ENCODE results near the gene KSR2.

The KSR2 gene

DNA sequence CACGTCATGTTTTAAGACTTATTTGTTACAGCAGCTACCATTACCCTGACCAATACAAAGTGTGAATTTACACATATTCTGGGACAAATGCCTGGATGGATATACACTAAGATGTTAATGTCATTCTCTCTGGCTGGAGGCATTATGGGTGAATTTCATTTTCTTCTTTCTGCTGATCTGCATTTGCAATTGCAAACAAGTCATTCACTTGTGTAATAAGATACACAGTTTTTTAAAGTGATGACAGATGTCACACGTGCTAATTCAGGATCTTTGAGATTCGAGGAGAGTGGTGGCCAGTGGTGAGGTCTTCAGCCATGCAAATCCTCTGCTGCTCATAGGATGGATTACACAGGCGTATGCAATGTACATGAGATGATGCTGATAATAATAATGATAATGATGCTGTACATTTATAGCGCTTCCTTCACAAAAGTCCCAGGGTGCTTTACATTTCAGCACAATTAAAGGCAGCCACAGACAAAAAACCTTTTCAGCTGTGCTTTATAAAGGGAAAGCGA is 451.5 kb downstream of the KSR2 start:
- no peak for DNase-seq

DNA sequence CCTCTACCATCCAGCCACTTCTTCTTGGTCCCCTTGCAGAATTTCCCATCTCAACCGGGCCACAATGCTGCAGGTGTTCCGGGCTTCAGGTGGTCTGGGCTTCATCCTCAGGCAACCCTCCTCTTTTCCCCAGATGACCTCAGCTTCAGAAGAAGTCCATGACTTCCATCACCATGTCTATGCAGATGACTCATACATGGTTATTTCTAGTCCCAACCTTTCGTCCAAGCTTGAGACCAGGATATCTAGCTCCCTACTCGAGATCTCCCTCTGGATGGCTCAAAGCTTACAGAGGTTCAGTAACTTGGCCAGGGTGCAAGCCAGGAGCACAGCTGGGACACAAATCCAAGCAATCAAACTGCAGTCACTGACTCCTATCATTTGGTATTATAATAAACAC is 452.8 kb downstream of the KSR2 start:
- no peak for DNase-seq

DNA sequence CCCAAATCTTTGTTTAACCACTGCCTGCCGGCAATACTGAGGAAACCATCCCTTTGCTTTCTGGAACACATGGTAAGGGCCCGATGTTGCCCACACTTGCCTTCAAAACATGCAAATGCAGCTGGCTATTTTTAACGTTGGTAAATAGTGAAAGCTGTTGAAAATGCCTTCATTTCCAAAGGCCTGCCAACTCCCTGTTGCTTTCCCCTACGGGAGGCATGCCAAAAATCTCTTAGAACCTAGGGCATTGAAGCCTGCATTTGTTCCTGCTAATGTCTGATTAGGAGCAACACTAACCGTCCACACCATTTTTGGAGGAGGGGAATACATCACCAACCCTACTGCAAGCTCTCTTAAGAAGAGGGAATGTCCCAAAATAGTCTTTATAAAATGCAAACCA is 454.8 kb downstream of the KSR2 start:
- DNase-seq, result no peak

DNA sequence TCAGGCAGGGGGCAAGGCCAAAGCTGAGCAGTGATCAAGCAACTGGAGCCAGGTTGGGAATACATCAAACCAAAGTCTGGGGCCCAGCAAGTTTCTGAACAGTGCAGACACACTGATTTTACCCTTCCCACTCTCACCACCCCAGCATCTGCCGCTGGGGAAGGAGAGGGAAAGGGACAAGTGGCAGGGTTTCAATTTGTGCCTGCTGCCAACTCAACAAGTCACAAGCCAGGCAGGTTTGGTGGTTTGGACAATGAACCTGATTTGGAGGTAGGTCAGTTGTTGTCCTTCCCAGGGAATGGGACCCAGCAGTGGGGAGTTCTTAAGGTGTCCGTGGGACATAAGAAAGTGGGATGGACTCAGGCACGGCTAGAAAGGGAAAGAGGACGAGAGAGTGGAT is 455.4 kb downstream of the KSR2 start:
- DNase-seq, result no peak

DNA sequence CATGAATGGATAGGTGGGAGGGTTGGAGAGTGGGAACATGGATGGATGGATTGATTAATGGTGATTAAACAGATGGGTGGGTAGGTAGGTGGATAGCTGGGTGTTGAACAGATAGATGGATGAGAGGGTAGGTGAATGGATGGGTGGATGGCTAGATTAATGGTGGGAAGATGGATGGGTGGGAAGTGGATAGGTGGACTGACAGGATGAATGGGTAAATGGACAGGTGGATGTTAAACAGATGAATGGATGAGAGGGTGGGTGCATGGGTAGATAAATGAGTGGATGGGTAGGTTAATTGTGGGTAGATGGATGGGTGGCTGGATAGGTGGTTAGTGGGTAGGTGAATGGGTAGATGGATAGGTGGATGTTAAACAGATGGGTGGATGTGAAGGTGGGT is 460.3 kb downstream of the KSR2 start:
- no peak for DNase-seq

DNA sequence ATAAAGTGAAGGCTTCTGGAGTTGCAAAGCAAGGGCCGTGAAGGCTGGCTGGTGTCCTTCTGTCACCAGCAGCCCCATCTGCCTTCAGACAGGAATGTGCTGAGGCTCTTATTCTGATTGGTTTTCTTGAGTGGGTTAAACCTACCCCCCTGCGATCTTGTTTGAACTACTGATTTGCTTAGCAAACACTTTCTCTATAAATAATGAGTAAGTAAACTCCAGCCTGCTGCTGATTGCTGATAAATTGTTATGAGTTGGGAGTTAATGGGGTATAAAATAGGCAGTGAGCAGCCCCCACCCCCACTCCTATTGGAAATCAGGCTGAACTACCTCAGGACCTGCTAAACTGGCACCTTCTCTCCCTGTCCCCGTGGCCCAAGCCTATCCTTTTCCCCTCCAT is 461.2 kb downstream of the KSR2 start:
- DNase-seq, result no peak

DNA sequence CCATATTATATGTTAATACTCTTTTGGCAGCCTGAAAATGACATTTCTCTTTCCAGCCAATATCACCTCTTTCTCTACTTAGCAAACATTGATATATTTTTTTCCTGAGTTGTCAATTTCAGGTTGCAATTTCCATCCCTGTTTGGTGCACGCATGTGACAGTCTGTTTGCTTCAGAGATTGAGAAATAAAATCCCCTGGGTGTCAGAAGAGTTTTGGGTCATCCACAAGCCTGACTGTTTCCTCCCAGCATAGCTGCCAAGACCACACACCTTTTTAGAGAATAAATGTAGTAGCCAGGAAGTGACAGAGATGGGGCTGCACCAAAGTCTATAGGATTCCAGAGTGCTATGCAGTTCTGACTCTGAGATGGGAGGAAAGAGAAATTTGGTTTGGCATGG is 462.5 kb downstream of the KSR2 start:
- no peak for DNase-seq

DNA sequence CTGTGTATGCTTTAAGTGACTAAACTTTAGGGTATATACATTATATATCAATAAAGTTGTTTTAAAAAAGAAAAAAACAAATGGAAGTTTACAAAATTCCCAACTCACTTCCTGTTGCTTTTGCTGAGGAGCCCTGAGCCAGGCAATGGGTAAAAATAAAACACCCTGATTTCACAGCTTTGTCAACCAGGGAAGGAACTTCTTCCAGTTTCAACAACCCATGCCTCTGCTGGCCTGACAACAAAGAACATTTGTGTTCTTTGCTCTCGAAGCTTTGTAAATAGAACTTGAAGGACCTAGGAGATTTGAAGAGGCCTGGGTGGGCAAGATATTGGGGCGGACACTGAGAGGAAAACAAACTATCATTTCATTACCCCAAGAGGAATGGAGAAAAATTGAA is 466.2 kb downstream of the KSR2 start:
- no peak for DNase-seq

DNA sequence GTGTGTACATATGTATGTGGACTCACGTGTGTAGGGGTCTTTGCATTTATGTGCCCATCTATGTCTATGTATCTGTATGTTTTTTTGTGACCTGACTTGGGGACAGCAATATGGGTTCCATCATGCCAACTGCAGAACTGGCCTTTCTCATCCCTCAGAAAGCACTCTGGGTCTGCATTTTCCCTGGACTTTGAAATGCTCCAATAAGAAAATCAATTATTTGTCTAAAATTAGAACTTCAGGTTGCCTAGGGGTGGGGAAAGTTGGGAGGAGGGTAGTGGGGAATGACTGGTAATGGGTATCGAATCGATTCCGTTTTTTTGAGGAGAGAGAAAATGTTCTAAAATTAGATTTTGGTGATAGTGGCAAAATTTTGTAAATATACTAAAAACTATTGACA is 466.6 kb downstream of the KSR2 start:
- no peak for DNase-seq

DNA sequence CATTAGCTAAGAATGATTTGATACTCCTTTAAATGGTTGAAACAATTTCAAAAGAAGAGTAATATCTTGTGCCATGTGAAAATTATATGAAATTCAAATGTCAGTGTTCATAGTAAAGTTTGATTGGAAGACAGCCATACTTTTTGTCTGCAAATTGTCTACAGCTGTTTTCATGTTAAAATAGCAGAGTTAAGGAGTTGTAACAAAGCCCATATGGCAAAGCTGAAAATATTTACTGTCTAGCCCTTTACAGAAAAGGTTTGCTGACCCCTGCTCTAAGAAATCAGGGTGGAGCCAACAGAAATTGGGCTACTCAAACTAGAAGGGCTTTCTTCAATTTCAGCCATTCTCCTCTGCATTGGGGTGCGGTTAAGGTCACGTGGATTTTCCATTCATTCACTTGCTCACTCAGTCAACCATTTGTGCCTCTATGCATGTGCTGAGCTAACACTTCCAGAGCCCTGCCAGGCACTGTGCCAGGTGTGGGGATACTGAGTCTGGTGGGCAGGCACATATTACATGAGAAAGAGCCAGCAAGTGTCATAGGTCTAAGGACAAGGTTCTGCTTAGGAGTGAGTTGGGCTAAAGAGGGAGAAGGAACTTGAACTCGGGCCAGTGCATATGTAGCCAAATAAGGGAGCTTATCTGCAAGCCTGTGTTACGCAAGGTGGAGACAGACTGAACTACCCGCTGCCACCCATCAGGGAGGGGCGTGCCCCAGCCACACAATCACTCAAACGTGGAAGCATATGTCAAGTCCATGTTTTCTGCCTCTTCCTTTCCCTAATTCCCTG is 467.5 kb downstream of the KSR2 start:
- no peak for DNase-seq

DNA sequence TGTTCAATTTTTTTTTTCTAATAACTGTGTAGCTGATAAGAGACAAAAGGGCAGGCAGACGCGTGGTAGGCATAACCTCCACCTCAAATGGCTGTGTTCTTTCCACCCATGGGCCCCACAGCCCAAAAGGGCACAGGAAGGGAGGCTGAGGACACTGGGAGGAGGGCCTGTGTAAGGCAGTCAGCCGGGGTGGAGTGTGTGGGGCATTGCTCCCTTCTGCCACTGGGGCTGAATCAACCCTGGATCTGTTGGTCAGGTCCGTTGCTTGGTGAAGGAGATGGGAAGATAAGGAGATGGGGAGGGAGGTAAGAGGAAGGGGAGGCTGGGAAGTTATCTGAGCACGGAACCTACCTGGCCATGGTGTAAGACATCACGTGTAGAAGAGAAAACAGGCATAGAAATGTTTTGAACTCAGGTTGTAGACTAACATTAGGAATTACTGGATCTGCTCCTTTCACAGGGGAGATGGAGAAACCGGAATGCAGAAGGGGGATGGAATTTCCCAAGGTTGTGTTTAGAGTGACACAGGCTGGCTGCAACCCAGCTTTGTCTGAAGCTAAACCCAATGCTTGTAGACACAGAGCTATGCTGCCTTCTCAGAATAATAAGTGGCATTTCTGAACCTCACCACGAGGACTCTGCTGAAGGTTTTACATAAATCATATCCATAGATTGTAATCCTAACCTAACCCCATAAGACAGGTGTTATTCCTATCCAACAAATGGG is 468.9 kb downstream of the KSR2 start:
- DNase-seq, result no peak

DNA sequence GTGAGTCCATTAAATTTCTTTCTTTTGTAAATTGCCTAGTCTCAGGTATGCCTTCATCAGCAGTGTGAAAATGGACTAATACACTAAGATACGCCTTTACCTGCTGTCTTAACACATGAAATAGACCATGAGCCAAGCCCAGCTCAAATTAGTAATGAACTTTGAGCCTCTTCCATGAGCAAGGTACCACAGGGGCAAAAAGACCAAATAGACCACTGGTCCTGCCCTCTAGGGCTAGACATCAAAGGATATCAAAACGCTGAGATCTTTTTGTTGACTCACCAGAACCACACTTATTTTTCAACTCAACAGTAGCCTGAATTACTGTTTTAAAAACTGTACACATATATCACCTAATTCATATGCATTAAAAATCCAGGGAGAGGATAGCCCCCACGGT is 469.9 kb downstream of the KSR2 start:
- DNase-seq, result no peak

DNA sequence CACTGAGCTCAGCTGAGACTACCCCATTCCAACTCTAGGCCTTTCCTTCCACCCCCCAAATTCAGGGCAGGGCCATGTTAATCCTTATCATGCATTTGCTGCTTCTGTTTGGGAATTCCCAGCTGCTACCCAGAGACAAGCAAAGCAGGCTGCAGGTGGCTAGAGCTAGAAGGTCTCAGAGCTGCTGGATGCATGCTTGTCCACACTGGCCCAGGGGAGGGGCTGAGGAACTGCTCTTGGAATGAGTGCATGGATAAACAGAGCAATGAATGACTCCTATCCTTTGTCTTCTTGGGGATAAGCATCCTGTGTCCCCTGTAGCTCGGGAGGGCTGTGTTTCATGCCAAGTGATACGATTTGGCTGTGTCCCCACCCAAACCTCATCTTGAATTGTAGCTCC is 470.5 kb downstream of the KSR2 start:
- no peak for DNase-seq

DNA sequence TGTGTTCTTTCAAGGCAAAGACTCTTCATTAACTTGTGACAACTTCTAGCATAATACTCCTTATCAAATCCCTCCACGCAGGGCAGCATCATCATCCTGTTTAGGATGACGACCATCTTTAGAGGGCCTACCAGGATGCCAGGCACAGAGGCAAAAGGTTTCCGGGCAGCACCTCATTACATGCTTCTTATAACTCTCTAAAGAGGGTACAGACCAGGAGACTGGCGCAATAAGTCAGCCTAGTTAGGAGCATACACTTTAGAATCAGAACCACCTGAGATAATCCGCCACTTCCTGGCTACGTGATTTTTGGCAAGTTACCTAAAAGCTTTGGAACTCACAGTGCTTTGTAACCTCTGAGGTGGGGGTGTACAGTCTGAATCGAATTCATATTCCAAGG is 471.4 kb downstream of the KSR2 start:
- DNase-seq, result no peak

DNA sequence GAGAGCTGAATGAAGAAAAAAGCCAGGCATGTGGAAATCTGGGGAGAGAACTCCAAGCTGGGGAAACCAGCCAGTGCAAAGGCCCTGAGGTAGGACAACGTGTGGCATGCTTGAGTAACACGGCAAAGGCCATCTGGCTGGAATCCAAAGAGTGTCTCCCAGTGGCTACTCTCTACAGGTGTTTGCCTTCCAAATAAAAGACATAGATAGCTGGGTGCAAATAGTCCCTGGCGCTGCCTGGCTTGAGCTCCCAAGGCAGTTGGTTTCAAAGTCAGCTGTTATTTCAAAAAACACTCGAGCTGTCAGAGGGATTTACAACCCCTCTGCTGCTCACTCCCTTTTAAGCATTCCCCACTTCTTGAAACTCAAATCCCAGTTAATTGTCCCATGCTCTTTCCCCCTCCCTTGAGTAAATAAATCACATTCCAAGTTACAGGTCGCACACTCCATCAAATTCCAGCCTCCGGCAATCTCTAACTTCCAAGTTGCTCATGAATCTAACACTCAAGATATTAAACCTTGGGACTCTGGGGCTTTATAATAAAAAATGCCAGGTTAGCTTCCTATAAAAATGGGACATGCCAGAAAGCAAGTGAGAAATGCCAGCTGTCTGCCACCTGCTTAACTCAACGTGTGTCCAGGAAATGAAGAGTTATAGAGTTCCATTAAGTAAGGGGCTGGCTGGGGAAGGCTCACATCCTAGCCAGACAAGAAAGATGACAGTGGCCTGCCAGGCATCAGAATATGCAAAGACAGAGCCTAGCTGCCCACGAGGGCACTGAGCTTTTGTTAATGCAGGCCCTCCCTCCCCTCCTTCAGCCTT is 473.7 kb downstream of the KSR2 start:
- no peak for DNase-seq

DNA sequence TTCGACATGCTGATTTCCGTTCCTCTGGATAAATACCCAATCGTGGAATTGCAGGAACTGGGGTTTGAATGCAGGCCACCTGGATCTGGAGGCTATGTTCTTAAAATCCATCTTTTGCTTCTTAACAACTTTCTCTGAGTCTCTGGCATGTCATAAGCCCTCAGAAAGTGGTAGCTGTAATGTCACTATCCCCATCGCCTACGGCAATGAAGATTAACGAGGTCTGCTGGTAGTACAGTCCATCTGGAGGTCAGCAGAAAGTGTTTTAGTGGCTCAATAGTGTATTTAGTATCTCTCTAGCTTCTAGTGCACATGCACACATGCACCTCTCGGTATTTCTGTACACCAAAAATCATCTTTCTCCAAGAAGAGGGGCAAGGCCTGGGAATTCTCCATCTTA is 477.1 kb downstream of the KSR2 start:
- DNase-seq, result no peak

DNA sequence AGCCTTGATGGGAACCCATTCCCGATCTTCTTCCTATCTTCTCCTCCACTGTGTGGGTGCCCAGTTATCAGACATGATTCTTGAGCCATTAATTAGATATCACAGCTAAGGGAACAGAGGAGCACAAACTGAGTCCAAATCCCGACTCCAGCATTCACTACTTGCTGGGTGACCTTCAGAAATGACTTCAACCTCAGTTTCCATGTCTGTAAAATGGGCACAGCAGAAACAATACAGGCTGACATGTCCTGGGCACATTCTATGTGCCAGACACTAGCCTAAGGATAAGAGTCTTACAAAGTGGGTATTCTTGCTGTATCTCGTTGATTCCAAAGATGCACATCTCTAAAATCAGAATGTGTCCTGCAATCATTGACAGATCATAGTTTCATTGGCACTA is 478.7 kb downstream of the KSR2 start:
- DNase-seq, result no peak

DNA sequence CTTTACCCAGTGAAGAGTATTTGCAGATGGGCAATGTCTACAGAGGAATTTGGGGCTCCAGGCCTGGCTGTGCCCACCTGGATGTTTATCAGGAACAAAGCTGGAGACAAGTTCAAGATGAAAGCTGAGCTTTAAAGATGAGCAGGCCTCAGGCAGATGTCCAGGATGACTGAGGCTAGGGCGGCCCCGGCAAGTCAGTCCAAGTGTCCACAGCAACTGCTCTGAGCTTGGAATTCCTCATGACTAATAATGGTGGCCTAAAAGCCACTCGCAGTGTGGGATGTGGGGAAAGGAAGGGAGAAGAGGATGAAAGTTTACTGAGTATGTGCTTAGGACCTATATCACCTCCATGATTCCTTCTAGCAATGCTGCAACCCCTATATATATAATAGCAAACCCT is 479.1 kb downstream of the KSR2 start:
- DNase-seq, result no peak

DNA sequence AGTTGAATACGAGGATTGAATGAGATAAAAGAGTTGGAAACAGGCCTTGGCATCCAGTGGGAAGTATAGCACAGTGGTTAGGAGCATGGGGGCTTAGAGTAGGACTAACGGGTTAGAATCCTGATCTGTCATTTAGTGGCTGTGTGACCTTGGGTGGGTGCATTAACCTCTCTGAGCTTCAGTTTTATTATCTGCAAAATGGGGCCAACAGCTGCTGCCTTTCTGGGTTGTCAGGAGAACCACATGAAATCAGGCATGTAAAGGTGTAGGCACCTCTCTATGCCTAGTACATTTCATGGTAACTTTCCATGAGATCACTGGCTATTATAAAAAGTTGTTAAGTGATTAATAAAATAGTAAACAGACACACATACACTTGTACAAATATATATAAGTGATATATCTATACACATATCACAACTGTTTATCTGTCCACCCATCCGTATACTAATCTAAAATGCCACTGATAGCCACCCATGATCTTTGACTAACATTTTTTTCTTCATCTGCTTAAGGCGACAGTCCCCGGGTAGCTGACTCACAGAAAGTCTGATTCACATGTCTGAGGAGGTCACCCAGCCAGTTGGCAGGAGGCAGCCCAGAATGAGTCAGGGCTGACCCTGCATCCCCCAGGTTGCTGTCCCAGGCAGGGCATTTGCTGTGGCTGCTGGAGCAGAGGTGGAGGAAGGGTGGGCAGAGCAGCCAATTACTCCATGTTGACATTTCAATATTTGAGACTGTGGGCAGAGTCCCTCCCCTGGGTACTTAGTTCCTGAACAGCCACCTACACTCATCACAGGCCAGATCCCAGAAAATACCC is 481.7 kb downstream of the KSR2 start:
- no peak for DNase-seq

DNA sequence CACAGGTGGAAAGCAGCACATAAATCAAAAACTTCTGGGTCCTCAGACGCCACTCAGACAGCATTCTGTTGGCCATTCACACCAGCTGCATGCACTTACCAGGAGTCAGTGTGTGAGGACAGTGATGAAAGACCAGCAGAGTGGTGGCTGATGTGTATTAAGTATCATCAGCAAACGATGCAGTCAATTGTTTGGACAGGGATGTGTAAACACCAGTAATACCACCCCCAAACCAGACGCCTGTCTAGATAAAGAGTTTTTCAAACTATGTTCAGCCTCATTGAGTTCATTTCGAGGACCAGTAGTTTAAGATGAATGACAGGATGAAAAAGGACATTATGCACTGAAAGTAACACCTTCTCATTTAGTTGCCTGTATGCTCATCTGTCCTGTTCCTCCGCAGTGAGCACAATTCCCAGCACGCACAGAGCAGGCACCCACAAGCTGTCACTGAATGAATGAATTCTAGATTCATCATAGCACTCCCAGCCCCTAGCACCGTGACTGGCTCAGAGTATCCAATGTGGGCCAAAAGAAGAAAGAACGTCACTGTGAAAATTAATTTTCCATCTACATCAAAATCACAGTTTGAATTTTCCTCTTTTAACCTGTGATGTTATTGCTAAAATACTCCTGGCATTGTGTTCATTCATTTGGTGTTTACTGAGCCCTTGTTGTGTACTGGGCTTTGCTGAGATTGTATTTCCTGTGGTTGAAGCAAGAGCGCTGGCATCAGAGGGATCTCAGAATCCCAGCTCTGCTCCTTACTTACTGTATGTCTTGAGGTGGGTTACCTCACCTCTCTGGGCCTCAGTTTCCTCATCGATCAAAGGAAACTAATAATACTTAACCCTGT is 482.6 kb downstream of the KSR2 start:
- DNase-seq, result no peak

DNA sequence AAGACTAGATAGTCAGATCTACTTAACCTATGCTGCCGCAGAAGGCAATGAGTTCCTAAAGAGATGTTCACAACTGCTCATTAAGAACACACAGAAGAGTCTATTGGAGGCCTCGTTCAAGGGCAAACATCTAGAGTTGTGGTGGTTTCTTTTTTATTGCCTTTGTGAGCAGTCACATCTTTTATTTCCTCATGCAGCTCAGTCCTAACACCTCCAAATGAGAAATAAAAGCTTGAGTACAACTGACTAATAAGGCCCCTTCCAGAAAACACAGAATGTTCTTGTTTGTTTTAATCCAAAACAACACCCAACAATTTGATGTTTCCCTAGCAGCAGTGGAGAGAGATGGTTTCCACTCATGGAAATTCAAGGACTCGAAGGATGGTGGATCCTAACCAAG is 483.9 kb downstream of the KSR2 start:
- DNase-seq, result no peak

DNA sequence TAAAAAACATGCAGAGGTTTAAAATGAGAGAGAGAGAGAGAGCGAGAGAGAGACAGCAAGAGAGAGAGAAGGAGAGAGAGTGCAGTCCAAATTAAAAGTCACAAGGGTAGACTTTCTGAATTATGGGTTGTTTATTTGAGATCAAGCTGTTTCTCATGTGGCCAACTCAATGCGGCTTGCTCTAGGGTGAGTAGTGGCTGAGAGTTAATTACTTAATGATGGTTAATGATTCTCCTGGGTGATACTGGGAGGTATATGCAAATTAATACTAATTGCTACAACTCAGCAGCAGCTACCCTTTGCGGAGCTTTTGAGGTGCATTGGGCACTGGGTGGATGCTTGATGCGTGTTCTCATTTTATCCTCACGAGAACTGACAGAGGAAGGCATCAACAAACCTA is 485.3 kb downstream of the KSR2 start:
- DNase-seq, result no peak

Data from CD4-positive, alpha-beta T cell treated with Interleukin-15 for 1 hour (primary cell).